ENCODE measurements around the gene CNKSR1.
"Not testable (repeated sequence)": the region's sequence is repeated elsewhere in the genome, so short reads cannot be mapped to it uniquely, and the experiment has no call there.

The CNKSR1 gene

GRCh38 chr1:26213335-26213905 is 36.1 kb downstream of the CNKSR1 start:
- peaks cover 20% of the 10 kb centered on the region for H3K27me3 Mint-ChIP-seq (ENCODE audit: low read depth)
- H3K4me1 Mint-ChIP-seq (ENCODE audit: low read depth): no peaks in the 10 kb centered on the region
- H3K27ac Mint-ChIP-seq: no peak overlapping the region
- no peaks in the 10 kb centered on the region for H3K9me3 Mint-ChIP-seq
- no peaks in the 10 kb centered on the region for H3K36me3 Mint-ChIP-seq (ENCODE audit: low read depth)
- DNase-seq (ENCODE audit: low spot score): no peak
- H3K4me3 Mint-ChIP-seq: no peak overlapping the region

GRCh38 chr1:26215246-26215645 is 38.0 kb downstream of the CNKSR1 start:
- Mint-ChIP-seq H3K27me3 (ENCODE audit: low read depth) (peaks cover 15% of the 10 kb centered on the region), H3K4me1 (ENCODE audit: low read depth) (peaks cover 2% of the 10 kb centered on the region), H3K36me3 (ENCODE audit: low read depth) (no peaks in the 10 kb centered on the region), H3K27ac (no peak overlapping the region), H3K4me3 (no peak overlapping the region), H3K9me3 (no peaks in the 10 kb centered on the region)
- DNase-seq (ENCODE audit: low spot score): no peak

GRCh38 chr1:26218906-26219494 is 41.7 kb downstream of the CNKSR1 start:
- H3K36me3 Mint-ChIP-seq (ENCODE audit: low read depth): no peaks in the 10 kb centered on the region
- H3K9me3 Mint-ChIP-seq: no peaks in the 10 kb centered on the region

GRCh38 chr1:26220199-26220912 is 43.1 kb downstream of the CNKSR1 start:
- DNase-seq (ENCODE audit: low spot score): no peak
- Mint-ChIP-seq H3K4me1 (ENCODE audit: low read depth) (peaks cover 2% of the 10 kb centered on the region), H3K27ac (no peak overlapping the region), H3K4me3 (no peak overlapping the region), H3K27me3 (ENCODE audit: low read depth) (peaks cover 28% of the 10 kb centered on the region), H3K9me3 (no peaks in the 10 kb centered on the region), H3K36me3 (ENCODE audit: low read depth) (no peaks in the 10 kb centered on the region)

More at GRCh38 chr1:26218906-26219494, 41.7 kb downstream of the CNKSR1 start:
- peaks cover 16% of the 10 kb centered on the region for H3K27me3 Mint-ChIP-seq (ENCODE audit: low read depth)
- no peak overlapping the region for H3K4me3 Mint-ChIP-seq
- DNase-seq (ENCODE audit: low spot score): no peak
- peaks cover 2% of the 10 kb centered on the region for H3K4me1 Mint-ChIP-seq (ENCODE audit: low read depth)
- H3K27ac Mint-ChIP-seq: no peak overlapping the region

- H3K4me3 Mint-ChIP-seq: no peak overlapping the region
- peaks cover 7% of the 10 kb centered on the region for H3K4me1 Mint-ChIP-seq (ENCODE audit: low read depth)
- DNase-seq (ENCODE audit: low spot score): no peak
- H3K27ac Mint-ChIP-seq: no peak overlapping the region
- peaks cover 35% of the 10 kb centered on the region for H3K27me3 Mint-ChIP-seq (ENCODE audit: low read depth)
- no peaks in the 10 kb centered on the region for H3K9me3 Mint-ChIP-seq
- H3K36me3 Mint-ChIP-seq (ENCODE audit: low read depth): no peaks in the 10 kb centered on the region
Observed at GRCh38 chr1:26221094-26221493, 43.8 kb downstream of the CNKSR1 start.

- H3K27me3 Mint-ChIP-seq (ENCODE audit: low read depth): peaks cover 49% of the 10 kb centered on the region
- no peak for DNase-seq (ENCODE audit: low spot score)
- no peak overlapping the region for H3K4me3 Mint-ChIP-seq
- H3K4me1 Mint-ChIP-seq (ENCODE audit: low read depth): peaks cover 5% of the 10 kb centered on the region
- H3K27ac Mint-ChIP-seq: no peak overlapping the region
- H3K9me3 Mint-ChIP-seq: no peaks in the 10 kb centered on the region
- H3K36me3 Mint-ChIP-seq (ENCODE audit: low read depth): no peaks in the 10 kb centered on the region
Observed at GRCh38 chr1:26224606-26225005, 47.3 kb downstream of the CNKSR1 start.

- Mint-ChIP-seq H3K27me3 (ENCODE audit: low read depth) (peaks cover 49% of the 10 kb centered on the region), H3K4me1 (ENCODE audit: low read depth) (peaks cover 5% of the 10 kb centered on the region), H3K27ac (no peak overlapping the region), H3K9me3 (no peaks in the 10 kb centered on the region), H3K36me3 (ENCODE audit: low read depth) (no peaks in the 10 kb centered on the region), H3K4me3 (peak overlapping the region; percentile 74)
- peak; percentile 30 for DNase-seq (ENCODE audit: low spot score)
Observed at GRCh38 chr1:26225033-26225831, 47.9 kb downstream of the CNKSR1 start.

- H3K27ac Mint-ChIP-seq; DNase-seq (ENCODE audit: low spot score); H3K4me3 Mint-ChIP-seq; H3K9me3 Mint-ChIP-seq; H3K36me3 Mint-ChIP-seq (ENCODE audit: low read depth): not testable (repeated sequence)
- Mint-ChIP-seq H3K4me1 (ENCODE audit: low read depth) (peaks cover 13% of the 10 kb centered on the region), H3K27me3 (ENCODE audit: low read depth) (peaks cover 25% of the 10 kb centered on the region)
Observed at GRCh38 chr1:26230682-26231081, 53.4 kb downstream of the CNKSR1 start.

GRCh38 chr1:26233903-26234643 is 56.8 kb downstream of the CNKSR1 start, which contains the start of gene CEP85:
CEP85 (plus strand) TSS chr1:26234200; CDS start chr1:26239784, 5,584 bp downstream.
- Mint-ChIP-seq H3K27ac (peak within 1 kb of the TSS; percentile 93), H3K4me3 (peak within 1 kb of the TSS; percentile 96), H3K9me3 (no peaks in the 10 kb centered on the region), H3K4me1 (ENCODE audit: low read depth) (peaks cover 31% of the 10 kb centered on the region), H3K36me3 (ENCODE audit: low read depth) (peaks cover 20% of the 10 kb centered on the region), H3K27me3 (ENCODE audit: low read depth) (peaks cover 2% of the 10 kb centered on the region)
- DNase-seq (ENCODE audit: low spot score): peak; percentile 97

GRCh38 chr1:26234644-26235370 is 57.5 kb downstream of the CNKSR1 start:
- Mint-ChIP-seq H3K27ac (peak overlapping the region; percentile 93), H3K27me3 (ENCODE audit: low read depth) (peaks cover 2% of the 10 kb centered on the region), H3K4me3 (peak overlapping the region; percentile 96), H3K36me3 (ENCODE audit: low read depth) (peaks cover 20% of the 10 kb centered on the region), H3K9me3 (no peaks in the 10 kb centered on the region), H3K4me1 (ENCODE audit: low read depth) (peaks cover 35% of the 10 kb centered on the region)
- peak; percentile 19 for DNase-seq (ENCODE audit: low spot score)

- Mint-ChIP-seq H3K36me3 (ENCODE audit: low read depth) (peaks cover 27% of the 10 kb centered on the region), H3K4me3 (peak overlapping the region; percentile 54), H3K4me1 (ENCODE audit: low read depth) (peaks cover 36% of the 10 kb centered on the region), H3K27me3 (ENCODE audit: low read depth) (peaks cover 2% of the 10 kb centered on the region), H3K27ac (peak overlapping the region; percentile 7), H3K9me3 (no peaks in the 10 kb centered on the region)
- DNase-seq (ENCODE audit: low spot score): no peak
Observed at GRCh38 chr1:26237230-26237966, 60.1 kb downstream of the CNKSR1 start.

Data from T-helper 2 cell treated with Interferon-gamma antibody and Interleukin-4, amounts not matched to agents 5 μg/mL and 100 μg/mL, for 36 hours (primary cell).